Keratinocyte (primary cell): Measurements from ENCODE around the gene WBP1L. TPM values are rescaled to one million over a fixed set of nuclear protein-coding genes. Genes with fewer than 3 reads are reported as not detected.
"Not testable (repeated sequence)": the region's sequence is repeated elsewhere in the genome, so short reads cannot be mapped to it uniquely, and the experiment has no call there.

Experiments
- DNase-seq: peaks from one replicate; pipeline ENCODE4 v3.0.0-alpha.2; 2011; ENCODE audit warnings: low read depth, missing footprints, low spot score
- FAIRE-seq: peaks from 2 replicates; lab custom pipeline; 2011; peaks lifted over from hg19 to GRCh38; lab: Jason Lieb, UNC
- H2AFZ ChIP-seq: 2 replicates; pipeline ENCODE4 v1.6.0; 2012; ENCODE audit warnings: low read length, control low read depth, inconsistent platforms; ENCODE audit not compliant: control insufficient read depth
- H3K27ac ChIP-seq: 2 replicates; pipeline ENCODE4 v1.5.1; 2011; ENCODE audit warnings: low read length; ENCODE audit not compliant: control insufficient read depth, insufficient read depth
- H3K27me3 ChIP-seq: 3 replicates; pipeline ENCODE4 v1.6.0; 2011; ENCODE audit warnings: low read length; ENCODE audit not compliant: control insufficient read depth, insufficient read depth; ENCODE audit errors: extremely low read depth
- H3K36me3 ChIP-seq, 2 experiments: 2 replicates in 1 of 2; 3 replicates in 1 of 2; pipeline ENCODE4 v1.5.1; 2011; ENCODE audit warnings: low read length in 2 of 2, mild to moderate bottlenecking in 1 of 2; ENCODE audit not compliant: control insufficient read depth in 2 of 2, insufficient read depth in 2 of 2; ENCODE audit errors: extremely low read depth in 1 of 2
- H3K4me1 ChIP-seq: 3 replicates; pipeline ENCODE4 v1.5.1; 2011; ENCODE audit warnings: low read length; ENCODE audit not compliant: control insufficient read depth, insufficient read depth; ENCODE audit errors: extremely low read depth
- H3K4me2 ChIP-seq: 3 replicates; pipeline ENCODE4 v1.6.0; 2011; ENCODE audit warnings: low read depth, low read length; ENCODE audit not compliant: control insufficient read depth, insufficient read depth; ENCODE audit errors: extremely low read depth
- H3K4me3 ChIP-seq, 3 experiments: fragments of 200-600 bp in 1 of 3; sonication (generic) in 1 of 3; 2 replicates in 2 of 3; 3 replicates in 1 of 3; pipeline ENCODE4 v1.5.1; 2011 to 2016; ENCODE audit warnings: low read length in 3 of 3, mild to moderate bottlenecking in 3 of 3, control low read depth in 2 of 3, inconsistent platforms in 1 of 3, low read depth in 1 of 3, mixed read lengths in 1 of 3, mixed run types in 1 of 3, moderate library complexity in 1 of 3; ENCODE audit not compliant: control insufficient read depth in 2 of 3, insufficient read depth in 2 of 3; ENCODE audit errors: extremely low read depth in 1 of 3
- H3K79me2 ChIP-seq: 2 replicates; pipeline ENCODE4 v1.6.0; 2012; ENCODE audit warnings: low read length; ENCODE audit not compliant: control insufficient read depth, insufficient read depth
- H3K9ac ChIP-seq: 3 replicates; pipeline ENCODE4 v1.6.0; 2011; ENCODE audit warnings: low read length; ENCODE audit not compliant: control insufficient read depth, insufficient read depth; ENCODE audit errors: extremely low read depth
- H3K9me1 ChIP-seq: 3 replicates; pipeline ENCODE4 v1.6.0; 2011; ENCODE audit warnings: low read length; ENCODE audit not compliant: control insufficient read depth, insufficient read depth; ENCODE audit errors: extremely low read depth
- H3K9me3 ChIP-seq: 2 replicates; pipeline ENCODE4 v1.5.1; 2012; ENCODE audit warnings: low read depth, low read length; ENCODE audit not compliant: control insufficient read depth
- H4K20me1 ChIP-seq: 3 replicates; pipeline ENCODE4 v1.6.0; 2011; ENCODE audit warnings: low read length; ENCODE audit not compliant: control insufficient read depth, insufficient read depth; ENCODE audit errors: extremely low read depth
- EZH2 ChIP-seq: IDR thresholded peaks from one replicate; pipeline ENCODE4 v1.6.1; 2012; ENCODE audit warnings: inconsistent platforms, mild to moderate bottlenecking, low read length, moderate library complexity
- dilution Hi-C: fragments of 300-500 bp; cut with MboI; formaldehyde crosslinking; loops from one replicate; pipeline ENCODE4 v1.7.0; 2020; ENCODE audit warnings: low sequenced_read_pairs; ENCODE audit not compliant: extremely low pct_ligation_motif_present
- polyA minus RNA-seq, 3 experiments: library from RNA; depleted of rRNA, polyadenylated mRNA; stranded (reverse); fragments of >200 nt; gene quantifications; 1 replicate in 1 of 3; 2 replicates in 1 of 3; 3 replicates in 1 of 3; pipeline ENCODE4 v1.2.3, GENCODE V29; 2011
- polyA plus RNA-seq, 5 experiments: library from polyadenylated mRNA; depleted of rRNA in 3 of 5; stranded (reverse) in 3 of 5; stranded (forward) in 1 of 5; unstranded in 1 of 5; fragments of >200 nt; gene quantifications; 1 replicate in 1 of 5; 2 replicates in 3 of 5; 3 replicates in 1 of 5; pipeline versions ENCODE4 v1.2.1 to v1.2.3, GENCODE V29; 2011 to 2012; ENCODE audit warnings: missing spikeins in 2 of 5, low read depth in 1 of 5, low replicate concordance in 1 of 5
- TF ChIP-seq, protein P1 (sequence below), 3 experiments: IDR thresholded peaks in 1 of 3; conservative IDR thresholded peaks in 1 of 3; optimal IDR thresholded peaks in 1 of 3; 2 replicates in 2 of 3; 3 replicates in 1 of 3; pipeline versions ENCODE3 to v1.5.1; 2011; ENCODE audit warnings: low read length in 3 of 3, mild to moderate bottlenecking in 3 of 3, moderate library complexity in 2 of 3, control low read depth in 1 of 3, inconsistent platforms in 1 of 3; ENCODE audit not compliant: insufficient read depth in 2 of 3; ENCODE audit errors: extremely low read depth in 1 of 3

Gene WBP1L
- polyA plus RNA-seq (24.3 to 45.7 TPM (median 27.3 TPM) in 3 replicates), polyA minus RNA-seq (42.8 to 84.0 TPM (median 50.9 TPM) in 3 replicates)
- 25.9 TPM for polyA plus RNA-seq (2011; ENCODE audit: low read depth)
- polyA plus RNA-seq (2011; cell fraction: cytosol; rRNA removed), result 30.8 and 32.7 TPM in 2 replicates
- 33.6 and 38.0 TPM in 2 replicates for polyA plus RNA-seq (2011; cell fraction: nucleus; rRNA removed)
- polyA plus RNA-seq (2012; ENCODE audit: low replicate concordance), result 21.5 and 33.4 TPM in 2 replicates
- 51.8 TPM for polyA minus RNA-seq (2011; cell fraction: cytosol; rRNA and poly(A)+ RNA removed)
- polyA minus RNA-seq (2011; cell fraction: nucleus; rRNA and poly(A)+ RNA removed), result 41.7 and 46.7 TPM in 2 replicates

DNA sequence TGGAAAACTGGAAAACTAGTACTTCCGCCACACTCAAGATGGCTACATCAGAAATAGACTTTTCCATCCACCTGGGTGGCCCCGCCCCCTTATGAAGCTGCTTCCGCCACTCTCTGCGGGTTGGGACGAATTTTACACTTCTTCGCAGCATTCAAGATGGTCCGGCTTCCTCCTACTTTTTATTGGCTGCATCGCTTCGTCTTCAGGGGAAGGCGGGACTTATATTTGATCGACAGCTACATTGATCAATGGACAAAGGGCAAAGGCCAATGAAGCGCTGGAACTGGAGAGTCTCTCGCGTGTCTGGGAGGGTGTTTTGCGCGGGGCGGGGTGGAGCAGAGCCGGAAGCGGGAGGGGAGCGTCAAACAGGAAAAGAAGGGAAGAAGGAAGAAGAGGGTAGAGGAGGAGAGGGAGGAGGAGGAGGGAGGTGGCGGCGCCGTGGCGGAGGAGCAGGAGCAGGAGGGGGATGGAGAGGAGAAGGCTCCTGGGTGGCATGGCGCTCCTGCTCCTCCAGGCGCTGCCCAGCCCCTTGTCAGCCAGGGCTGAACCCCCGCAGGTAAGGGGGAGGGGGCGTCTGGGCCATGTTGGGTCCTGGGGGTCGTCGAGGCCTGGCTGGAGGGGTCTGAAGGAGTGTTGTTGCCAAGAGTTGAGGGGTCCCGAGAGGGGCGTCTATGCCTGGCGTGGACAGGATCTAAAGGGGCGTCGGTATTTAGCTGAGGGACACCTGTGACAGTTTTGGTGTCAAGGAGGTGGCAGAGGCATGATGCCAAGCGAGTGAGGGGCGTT is at the start of gene WBP1L:
TSS of gene WBP1L (plus strand) at position 361 of the 786 bp plus-strand sequence. CDS start at position 467, 106 bp downstream.
- FAIRE-seq, result peak; percentile 53

DNA sequence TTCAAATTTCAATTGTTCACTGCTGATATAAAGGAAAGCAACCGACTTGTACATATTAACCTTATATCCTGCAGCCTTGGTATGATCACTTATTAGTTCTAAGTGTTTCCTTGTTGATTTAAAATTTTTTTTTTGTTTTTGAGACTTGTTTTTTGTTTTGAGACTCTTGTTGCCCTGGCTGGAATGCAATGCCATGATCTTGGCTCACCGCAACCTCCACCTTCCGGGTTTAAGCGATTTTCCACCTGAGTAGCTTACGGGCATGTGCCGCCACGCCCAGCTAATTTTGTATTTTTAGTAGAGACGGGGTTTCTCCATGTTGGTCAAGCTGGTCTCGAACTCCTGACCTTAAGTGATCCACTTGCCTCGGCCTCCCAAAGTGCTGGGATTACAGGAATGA is 48.3 kb upstream of the WBP1L start:
- H3K4me2 ChIP-seq, H3K27me3 ChIP-seq, H3K4me1 ChIP-seq, H4K20me1 ChIP-seq, H3K9me3 ChIP-seq, H3K9me1 ChIP-seq, H3K4me3 ChIP-seq, H3K27ac ChIP-seq, DNase-seq, dilution Hi-C loops, H2AFZ ChIP-seq, FAIRE-seq, H3K36me3 ChIP-seq, H3K9ac ChIP-seq, H3K79me2 ChIP-seq: not testable (repeated sequence)

More for the DNA sequence above, at the start of gene WBP1L:
- H3K27ac ChIP-seq, result peak within 1 kb of the TSS; percentile 50
- peaks cover 41% of the 10 kb centered on the region for H3K79me2 ChIP-seq
- no peaks in the 10 kb centered on the region for H3K27me3 ChIP-seq
- peak within 1 kb of the TSS; percentile 89 for H3K9ac ChIP-seq
- peak within 1 kb of the TSS; percentile 69 to 83 (median 82) for H3K4me3 ChIP-seq
- H3K36me3 ChIP-seq, result no peaks in the 10 kb centered on the region
- H3K9me3 ChIP-seq, result no peaks in the 10 kb centered on the region
- TF ChIP-seq, protein P1, sequence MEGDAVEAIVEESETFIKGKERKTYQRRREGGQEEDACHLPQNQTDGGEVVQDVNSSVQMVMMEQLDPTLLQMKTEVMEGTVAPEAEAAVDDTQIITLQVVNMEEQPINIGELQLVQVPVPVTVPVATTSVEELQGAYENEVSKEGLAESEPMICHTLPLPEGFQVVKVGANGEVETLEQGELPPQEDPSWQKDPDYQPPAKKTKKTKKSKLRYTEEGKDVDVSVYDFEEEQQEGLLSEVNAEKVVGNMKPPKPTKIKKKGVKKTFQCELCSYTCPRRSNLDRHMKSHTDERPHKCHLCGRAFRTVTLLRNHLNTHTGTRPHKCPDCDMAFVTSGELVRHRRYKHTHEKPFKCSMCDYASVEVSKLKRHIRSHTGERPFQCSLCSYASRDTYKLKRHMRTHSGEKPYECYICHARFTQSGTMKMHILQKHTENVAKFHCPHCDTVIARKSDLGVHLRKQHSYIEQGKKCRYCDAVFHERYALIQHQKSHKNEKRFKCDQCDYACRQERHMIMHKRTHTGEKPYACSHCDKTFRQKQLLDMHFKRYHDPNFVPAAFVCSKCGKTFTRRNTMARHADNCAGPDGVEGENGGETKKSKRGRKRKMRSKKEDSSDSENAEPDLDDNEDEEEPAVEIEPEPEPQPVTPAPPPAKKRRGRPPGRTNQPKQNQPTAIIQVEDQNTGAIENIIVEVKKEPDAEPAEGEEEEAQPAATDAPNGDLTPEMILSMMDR (optimal IDR thresholded peaks at IDR 0.05 in 1 of 3, IDR thresholded peaks at IDR 0.05 in 1 of 3, conservative IDR thresholded peaks at IDR 0.05 in 1 of 3; ENCODE audit: extremely low read depth in 1 of 3, insufficient read depth in 2 of 3, low read length in 3 of 3), result no peak
- no peak for TF ChIP-seq EZH2
- peaks cover 23% of the 10 kb centered on the region for H3K4me1 ChIP-seq
- dilution Hi-C loops, result no loop called here
- DNase-seq, result peak; percentile 99
- H4K20me1 ChIP-seq, result no peaks in the 10 kb centered on the region
- peak within 1 kb of the TSS; percentile 82 for H2AFZ ChIP-seq
- H3K9me1 ChIP-seq, result no peaks in the 10 kb centered on the region
- H3K4me2 ChIP-seq, result peak within 1 kb of the TSS; percentile 100
